SIG-M5 (cell line): ENCODE results near the gene AGAP1.

ENCODE experiments used
- DNase-seq: peaks from one replicate; lab custom pipeline; 2025; lab: John Stamatoyannopoulos, UW

AGAP1 gene

DNA sequence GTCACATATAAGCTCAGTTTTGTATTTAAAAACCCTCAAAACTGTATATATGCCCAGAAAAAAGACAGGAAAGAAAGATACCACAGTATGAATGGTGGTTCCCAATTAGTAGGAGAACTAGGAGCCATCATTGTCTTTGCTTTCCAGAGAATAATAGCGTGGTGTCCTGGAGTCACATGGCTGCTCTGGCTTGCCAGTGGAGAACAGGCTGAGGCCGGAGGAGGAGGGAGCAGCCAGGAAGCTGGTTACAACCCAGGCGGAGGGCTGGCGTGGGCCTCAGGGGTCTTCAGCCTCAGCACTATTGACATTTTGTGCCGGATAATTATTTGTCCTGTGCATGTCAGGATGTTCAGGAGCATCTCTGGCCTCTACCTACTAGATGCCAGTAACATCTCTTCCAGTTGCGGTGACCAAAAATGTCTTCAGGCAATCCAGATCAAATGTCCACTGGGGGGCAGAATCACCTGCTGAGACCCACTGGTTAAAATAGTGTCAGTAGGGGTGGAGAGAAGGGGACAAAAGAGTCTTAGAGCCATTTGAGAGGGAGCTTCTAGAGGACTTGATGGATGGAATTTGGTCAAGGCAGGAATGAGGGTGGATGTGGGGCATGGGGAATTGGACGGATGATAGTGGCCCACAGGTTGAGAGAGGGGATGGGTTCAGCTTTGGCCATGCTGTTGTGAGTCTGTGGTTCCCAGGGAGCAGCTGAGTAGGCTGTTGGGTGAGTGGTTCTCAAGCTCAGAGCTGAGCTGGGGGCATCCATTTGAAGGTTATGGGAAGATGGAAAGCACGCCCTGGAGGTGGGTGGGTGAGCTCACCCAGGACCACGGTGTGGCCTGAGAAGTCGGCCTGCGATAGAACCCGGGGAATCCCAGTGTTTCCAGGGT is 144.9 kb downstream of the AGAP1 start:
- DNase-seq, result no peak

DNA sequence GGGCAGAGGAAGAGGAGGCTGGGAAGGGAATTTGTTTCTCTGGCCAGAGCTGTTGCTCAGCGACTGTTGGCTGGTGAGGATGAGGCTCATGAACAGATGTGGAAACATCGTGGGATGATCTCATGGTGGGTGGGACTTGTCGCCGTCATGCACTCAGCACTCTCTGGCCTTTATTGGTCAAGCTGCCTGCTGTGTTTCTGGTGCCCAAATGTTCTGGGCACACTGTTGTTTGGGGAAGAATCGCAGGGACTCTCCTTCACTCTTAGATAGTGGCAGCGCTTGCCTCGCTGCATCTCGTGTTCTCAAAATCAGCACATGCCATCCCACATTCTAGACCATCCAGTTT is 145.6 kb downstream of the AGAP1 start:
- DNase-seq, result no peak

DNA sequence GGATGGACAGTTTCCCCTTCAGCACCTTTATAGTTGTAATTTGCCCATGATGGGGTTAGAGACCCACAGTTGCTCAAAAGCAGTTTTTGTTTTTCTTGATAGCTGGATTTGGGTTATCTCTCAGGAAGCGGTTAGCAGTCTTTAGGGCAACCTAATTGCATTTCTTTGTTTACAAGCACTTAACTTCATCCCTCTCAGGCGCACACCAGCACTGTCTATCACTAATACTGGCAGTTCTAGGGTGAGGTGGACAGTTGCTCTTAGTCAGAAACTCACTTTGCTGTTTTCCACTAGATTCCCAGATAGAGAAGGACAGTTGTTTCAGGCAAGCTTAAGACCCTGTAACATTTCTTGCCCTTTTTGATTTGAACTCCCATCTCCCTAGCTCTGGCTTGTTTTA is 146.0 kb downstream of the AGAP1 start:
- no peak for DNase-seq

DNA sequence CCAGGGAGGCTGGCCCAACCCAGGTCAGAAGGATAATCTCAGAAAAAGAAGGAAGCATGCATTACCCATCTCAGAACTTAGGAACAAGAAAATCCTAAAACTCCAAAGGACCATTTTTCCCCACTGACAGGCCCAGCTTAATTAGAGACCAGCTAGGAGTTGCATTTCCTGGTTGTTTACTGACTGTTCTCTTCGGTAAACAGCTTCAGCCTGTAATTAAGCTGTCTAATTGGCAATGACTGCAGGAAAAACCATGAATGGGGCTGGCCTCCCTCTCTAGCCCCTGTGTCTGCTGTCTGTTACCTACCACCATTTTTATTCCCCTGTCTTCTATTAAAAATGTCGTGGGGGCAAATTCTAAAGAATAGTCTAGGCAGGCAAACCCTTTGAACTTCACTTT is 146.5 kb downstream of the AGAP1 start:
- DNase-seq, result no peak

DNA sequence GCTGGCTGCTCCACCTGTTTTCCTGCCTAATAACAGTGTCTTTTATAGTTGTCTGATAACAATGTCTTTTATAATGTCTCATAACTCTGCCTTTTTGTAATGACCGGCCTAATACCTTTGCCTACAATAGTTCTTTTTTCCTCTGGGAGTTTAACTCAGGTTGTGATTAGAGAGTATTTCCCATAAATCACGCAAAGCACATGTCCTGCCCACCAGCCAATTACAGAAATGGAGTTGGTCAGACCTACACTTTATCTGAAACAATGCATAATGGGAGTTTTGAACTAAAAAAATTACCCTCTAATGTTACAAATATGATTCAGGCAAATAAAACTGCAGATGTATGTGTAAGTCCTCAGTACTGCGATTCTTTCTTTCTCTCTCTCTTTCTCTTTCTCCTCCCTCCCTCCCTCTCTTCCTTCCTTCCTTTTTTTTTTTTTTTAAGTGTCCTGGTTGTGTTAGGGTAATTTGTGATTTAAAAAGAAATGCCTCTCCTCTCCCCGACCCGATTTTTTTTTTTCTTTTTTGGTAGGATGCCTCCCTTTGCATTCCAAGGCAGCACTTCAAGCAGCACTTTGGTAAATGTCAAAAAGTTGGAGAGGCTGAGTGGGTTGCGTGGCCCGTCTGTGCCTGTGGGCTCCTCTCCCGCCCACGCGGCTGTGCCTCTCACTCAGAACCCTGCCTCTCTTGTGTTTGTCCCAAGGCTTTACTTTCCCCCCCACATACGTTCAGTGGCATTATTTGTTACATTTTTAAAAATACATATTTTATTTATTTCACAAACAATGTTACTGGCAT is 147.3 kb downstream of the AGAP1 start:
- no peak for DNase-seq

DNA sequence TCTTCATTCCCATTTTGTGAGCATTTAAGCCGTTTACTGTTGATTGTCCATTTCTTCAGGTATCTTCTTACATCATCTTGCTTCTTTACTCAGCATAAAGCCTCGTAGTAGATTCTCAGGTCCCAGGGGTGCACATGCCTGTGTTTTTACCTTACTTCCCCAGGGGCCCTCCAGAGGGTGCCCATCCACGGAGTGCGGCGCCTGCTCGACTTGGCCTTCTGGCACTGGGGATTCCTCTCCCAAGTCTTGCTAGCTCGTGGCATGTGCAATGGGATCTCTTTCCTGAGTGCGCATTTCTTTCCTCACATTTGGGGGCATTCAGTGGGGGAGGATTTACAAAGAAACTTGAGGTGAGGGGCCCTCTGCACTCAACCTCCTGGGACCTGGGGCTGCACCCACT is 148.1 kb downstream of the AGAP1 start:
- DNase-seq, result no peak

DNA sequence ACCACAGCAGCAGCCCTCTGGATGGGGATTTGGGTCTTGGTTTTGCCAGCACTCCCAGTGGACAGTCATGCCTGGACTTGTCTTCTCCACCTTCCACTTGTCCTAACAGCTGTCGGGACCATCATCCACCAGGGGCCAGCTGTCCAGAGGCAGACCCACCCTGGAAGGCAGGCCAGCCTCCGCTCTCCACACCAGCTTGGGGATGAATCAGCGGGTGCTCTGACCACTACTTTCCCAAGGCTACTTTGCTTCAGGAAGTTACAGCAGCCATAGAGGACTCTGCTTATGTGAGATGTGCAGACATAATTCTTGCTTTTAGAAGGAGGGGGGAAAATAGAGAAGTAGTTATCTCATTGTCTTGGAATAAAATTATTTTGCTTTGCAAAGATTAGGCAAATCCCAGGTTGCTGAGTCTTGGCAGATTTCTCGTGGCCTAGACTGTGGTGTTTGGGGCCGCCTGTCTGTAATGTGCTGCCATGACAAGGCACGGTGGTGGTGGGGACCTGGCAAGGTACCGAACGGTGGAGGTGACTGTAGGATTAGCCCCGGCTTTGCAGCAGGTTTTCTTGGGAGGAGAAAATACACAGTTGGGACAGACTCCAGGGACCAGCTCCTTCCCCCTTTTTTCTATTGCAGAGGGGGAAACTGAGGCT is 148.7 kb downstream of the AGAP1 start:
- DNase-seq, result no peak

DNA sequence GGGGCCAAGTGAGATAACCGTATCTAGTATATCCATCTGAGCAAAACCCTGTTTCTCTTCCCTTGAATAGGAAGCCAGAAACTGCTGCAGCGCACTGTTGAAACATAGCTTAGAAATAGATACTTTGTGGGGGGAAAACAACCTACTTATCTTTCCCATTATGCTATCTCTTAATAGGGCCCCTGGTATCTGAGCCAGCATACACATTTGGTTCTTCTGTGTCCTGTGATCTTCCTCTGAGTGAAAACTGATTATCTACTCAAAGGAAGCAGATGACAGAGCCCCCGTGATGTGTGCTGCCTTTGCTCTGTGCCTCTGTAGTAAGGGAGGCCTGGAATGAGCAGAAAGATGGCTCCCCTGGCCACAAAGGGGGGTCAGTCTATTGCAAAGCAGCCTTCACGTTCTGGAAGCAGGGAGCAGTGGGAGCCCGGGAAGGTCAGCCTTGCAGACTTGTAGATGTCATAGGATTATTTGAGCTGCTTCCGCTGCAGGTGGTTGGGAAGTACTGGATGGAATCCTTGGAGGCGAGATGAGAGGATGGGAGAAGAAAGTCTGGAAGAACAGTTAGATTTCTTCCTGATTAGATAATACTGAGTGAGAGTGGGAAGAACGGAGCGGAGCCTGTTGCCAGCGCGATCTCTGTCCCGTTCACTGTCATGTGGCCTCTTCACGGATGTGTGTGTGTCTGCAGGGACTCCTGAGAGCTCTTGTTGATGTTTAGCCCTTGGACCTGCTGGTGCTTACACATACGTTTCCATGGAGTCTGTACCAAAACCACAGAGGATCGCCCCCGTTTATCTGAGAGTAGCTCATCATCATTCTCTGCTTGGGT is 150.1 kb downstream of the AGAP1 start:
- DNase-seq, result no peak

DNA sequence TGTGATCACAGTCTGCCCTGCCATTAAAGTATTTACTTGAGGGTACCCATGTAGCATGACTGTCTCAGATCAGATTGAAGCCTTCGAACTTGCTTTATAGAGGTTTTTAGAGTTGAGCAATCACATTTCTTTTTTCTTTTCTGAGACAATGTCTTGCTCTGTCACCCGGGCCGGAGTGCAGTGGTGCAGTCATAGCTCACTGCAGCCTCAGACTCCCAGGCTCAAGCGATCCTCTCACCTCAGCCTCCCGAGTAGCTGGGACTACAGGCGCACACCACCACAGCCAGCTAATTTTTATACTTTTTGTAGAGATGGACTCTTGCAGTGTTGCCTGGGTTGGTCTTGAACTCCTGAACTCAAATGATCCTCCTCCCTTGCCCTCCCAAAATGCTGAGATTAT is 153.4 kb downstream of the AGAP1 start:
- DNase-seq, result no peak

DNA sequence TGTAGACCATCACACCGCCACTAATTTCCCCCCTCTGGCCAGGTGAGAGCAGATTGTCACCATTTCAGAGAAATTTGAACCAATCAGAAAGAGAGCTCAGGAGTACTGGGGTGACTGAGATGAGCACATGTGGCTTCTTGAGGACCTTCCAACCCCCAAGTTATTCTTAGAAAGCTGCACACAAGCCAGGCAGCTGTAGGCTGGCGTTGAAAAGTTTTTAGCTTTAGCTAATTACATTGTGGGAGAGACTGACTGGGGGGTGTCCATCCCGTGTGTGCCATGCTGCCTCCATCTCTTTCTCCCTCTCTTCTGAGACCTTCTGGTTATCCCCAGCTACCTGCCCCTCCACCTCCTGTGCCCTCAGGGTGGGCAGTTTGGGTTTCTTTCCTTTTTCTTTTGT is 154.0 kb downstream of the AGAP1 start:
- no peak for DNase-seq

DNA sequence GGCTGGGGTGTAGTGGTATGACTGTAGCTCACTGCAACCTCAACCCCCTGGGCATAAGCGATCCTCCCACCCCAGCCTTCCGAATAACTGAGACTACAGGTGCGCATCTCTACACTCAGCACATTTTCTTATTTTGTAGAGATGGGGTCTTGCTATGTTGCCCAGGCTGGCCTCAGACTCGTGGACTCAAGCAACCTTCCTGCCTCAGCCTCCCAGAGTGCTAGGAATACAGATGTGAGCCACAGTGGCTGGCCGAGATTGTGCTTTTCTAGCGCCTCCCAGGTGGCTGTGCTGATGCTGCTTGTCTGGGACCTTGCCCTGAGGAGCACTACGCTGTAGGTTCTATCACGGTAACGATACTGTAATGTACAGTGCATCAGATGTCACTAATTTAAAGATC is 155.6 kb downstream of the AGAP1 start:
- no peak for DNase-seq

DNA sequence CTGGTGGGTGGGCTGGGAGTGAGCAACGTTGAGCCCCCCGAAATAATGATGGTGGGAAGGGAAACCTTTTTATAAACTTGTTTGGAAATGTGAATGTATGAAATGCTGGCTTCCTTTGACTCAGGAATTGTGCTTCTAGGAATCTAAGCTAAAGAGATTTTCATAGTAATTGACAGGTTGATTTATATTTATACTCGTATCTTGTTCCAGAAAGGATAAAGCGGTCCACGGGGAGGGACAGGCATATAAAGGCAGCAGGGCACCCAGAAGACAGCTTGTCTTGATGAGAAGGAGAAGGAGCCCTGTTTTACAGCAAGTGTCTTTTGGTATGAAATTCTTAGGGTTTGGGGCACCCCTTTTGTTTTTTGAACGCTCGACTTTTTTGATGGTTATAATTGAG is 157.8 kb downstream of the AGAP1 start:
- DNase-seq, result no peak

DNA sequence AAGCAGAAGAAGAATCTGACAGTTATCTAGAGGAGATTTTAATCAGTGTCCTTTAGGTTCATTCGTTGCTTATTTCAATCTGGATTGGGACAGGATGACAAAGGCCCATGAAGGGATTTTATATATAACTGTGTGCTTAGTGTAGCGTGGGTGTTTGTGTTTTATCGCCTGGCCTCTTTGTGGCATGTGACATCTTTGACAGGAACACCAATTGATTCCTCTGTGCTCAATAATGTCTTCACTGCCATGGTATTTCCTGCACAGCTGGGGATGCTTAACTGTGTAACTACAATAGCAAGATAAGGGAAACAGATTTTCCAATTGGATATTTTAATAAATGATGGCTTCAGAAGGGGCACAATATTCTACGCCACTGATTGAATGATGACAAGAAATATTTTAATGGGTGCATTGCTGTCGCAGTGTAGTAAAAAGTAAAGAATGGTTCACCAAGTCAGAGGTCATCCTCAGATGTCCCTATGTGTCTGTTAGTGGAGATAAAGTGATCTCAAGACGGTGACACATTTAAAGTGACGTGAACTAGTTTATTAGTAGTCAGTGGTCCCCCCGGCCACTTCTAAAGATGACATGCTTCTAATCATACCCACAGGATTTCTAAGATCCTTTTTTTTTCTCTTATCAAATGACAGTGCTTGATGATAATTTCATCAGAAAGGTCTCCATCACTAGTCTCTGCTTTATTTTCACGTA is 160.4 kb downstream of the AGAP1 start:
- DNase-seq, result no peak

DNA sequence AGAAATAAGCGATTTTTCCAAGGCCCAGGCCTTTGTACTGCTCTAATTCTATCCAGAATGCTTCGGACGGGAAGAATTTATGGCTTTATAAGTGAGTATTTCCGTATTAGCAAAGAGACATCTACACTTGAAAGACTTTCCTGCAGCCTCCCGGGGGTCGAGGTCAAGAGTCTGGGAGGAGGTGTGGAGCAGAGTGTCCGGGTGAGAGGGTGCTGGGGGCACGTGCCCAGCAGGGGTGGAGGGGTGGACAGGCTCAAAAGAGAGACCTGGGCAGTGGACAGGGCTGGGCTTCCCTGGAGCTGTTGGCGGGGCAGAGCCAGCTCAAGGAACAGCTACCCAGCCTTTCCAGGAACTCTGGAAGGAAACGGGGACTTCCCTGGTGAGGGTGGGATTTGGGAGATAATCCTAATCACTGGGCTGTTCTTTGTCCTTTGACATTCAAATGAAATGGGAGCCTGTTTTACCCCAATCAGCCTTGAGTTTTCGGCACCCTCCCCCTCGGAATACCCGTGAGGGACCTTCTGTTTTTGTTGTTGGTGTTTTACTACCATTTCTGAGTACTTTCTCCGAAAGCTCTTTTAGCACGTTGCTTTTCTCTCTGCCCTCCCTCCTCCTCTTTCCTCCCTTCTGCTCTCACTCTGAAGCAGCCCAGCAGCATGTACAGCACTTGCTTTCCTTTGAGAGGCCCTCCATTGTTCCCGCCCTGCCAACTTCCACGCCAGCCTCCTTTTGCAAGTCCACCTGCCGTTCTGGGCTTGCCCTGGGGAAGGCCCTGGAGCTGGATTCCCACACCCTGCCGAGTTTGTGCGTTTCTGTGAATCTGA is 164.7 kb downstream of the AGAP1 start:
- no peak for DNase-seq

DNA sequence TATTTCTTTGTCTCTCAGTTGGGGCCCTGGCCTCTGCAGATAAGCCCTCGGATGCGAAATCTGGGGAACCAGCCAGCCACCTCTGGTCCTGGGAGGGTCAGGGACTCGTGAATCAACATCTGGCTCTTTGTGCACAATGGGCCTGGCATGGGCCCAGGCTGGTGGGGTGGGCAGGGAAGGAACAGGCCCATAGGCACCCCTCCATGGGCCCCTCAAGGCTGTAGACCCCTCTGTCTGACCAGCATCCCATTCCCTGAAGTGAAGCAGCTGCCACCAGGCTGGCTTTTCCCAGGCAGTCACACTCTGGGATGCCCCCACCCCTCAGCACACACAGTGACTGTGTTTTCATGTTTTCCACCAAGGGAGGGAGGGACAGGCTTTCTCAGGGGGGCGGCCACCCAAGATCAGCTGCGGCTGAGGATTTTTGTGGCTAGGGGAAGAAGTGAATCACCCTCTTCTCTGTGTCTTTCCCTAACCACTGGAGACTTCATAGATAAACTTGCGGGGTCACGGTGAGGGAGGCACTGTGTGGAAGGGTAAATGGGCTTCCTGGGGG is 166.0 kb downstream of the AGAP1 start:
- no peak for DNase-seq

DNA sequence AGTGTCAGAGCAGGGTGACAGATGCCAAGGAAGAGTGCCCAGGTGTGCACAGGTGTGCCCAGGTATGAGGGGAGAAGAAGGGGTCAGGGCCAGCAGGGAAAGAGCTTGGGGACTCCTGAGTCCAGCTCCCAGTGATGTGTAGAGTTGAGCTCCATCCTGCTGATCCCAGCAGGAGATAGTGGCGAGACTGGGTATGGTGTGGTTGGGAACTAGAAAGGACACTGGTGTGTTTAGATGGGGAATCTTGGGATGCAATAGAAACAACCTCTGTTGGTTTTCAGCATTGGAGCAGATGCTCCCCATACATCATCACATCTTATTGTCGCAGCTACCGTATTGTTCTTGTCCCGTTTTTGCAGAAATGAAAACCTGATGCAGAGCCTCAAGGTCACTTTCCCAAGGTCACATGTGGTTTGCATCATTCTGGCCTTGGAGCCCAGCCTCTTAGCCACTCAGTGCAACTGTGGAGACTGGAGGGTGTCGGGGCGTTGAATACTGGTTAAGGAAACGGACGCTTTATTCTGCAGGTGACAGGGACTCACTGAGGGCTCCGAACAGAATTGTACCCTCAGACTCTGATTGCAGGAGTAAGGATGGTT is 166.7 kb downstream of the AGAP1 start:
- DNase-seq, result no peak

DNA sequence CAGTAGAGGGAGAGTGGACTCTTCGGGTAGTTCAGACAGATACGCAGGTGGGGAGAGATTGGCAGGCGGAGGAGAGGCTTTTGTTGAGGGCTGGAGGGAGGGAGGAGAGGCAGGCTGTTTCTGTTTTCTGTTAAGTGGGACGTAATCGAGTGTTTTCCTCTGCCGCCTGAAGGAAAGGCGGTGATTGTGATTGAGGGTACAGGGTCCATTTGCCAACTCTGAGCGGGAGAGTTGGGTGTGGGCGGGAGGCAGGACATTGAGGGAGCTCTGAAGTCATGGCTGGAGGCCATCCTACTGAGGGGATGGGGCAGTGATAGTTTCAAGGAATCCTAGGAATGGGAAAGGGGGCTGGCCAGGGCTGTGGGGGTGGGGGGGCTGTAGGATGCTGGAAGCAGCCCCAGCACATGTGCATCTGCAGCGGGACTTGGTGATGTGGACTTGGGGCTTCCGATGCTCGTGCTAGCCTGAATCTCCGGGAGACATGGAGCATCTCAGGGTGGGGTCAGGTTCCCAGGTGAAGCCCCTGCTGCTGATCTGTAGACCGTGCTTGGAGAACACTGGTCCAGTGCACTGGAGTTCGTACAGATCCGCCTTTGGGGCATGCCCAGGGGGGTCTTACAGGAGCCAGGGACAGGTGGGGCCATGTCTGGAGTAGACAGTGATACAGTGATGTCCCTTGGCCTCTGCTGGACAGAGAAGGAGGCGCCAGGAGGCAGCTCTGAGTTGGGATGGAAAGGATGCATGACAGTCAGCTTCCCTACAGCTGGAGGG is 167.5 kb downstream of the AGAP1 start:
- DNase-seq, result no peak

DNA sequence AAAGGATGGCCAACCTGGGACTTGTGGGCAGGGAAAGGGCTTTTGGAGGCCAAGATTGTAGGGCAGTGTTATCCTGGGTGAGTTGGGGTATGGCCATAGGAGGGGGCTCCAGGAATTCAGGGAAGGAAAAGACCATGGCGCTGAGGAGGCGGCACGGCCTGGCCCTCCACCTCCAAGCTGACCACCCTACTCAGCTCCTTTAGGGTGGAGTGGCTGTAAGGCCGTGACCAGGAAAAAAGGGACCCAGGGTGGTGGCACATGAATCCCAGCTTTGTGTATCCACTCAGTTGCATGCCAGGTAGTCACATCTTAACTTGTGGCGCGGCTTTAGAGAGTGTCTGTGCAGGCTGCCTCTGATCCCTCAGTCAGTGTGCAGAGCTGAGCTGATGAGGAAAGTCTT is 168.1 kb downstream of the AGAP1 start:
- no peak for DNase-seq

DNA sequence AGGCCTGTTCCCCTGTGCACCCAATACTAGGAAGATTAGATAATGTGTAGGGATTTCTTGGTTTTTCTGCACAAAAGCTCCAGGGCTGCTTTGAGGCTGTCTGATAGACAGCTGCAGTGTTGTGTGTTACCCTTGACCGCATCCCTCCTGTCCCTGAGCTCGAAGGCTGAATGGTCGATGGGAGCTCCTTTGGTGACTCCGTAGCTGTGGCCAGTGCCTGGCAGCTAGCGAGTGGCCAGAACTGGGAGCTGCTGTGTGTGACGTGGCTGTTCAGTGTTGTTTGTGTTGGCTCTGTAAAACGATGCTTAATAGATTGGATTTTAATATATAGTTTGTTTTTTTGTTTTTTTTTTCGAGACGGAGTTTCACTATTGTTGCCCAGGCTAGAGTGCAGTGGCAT is 170.0 kb downstream of the AGAP1 start:
- no peak for DNase-seq
